Astrocyte of the cerebellum (primary cell): ENCODE data around the gene FAM210A.

Experiments used
- DNase-seq: peaks from one replicate; pipeline ENCODE4 v3.0.0-alpha.2; 2011; ENCODE audit warnings: low read depth
- H3K4me3 ChIP-seq: 2 replicates; pipeline ENCODE4 v1.5.1; 2011; ENCODE audit warnings: mild to moderate bottlenecking, low read depth, low read length, moderate library complexity
- CTCF ChIP-seq: IDR thresholded peaks from 2 replicates; pipeline ENCODE4 v1.5.1; 2012; ENCODE audit warnings: low read length, low read depth, moderate library complexity, mild to moderate bottlenecking; ENCODE audit errors: missing control alignments
- in situ Hi-C: cut with HindIII; loops from 2 replicates; pipeline ENCODE4 v1.10.0; 2017; ENCODE audit warnings: low sequenced_read_pairs

The FAM210A gene

DNA sequence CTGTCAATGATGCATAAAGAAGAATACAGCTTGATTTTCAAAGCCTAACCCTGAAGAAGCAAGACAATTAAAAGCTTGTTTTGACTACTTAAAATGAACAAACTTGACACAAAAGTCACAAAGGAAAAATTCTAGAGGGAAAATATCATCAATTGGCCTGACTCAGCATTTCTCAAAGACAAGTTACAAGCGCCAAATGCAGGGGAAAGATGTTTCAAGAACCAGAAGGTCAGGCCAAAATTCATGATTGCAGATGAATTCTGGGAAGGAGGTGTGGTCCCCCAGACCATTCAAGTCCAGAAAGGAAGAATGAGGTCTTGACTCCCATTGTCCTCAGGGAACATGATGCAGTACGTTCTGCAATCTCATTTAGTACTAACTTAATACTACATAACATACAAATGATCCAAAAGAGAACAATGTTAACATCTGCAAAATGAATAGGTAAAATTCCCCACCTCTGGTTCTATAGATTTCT lies 64.5 kb downstream of the FAM210A start:
- TF ChIP-seq CTCF: no peak
- in situ Hi-C loops: no loop called here
- H3K4me3 ChIP-seq: no peak overlapping the region
- DNase-seq: no peak

GRCh38 chr18:13661051-13661778 lies 65.1 kb downstream of the FAM210A start:
- DNase-seq: no peak
- TF ChIP-seq CTCF: no peak
- in situ Hi-C loops: no loop called here
- no peak overlapping the region for H3K4me3 ChIP-seq

DNA sequence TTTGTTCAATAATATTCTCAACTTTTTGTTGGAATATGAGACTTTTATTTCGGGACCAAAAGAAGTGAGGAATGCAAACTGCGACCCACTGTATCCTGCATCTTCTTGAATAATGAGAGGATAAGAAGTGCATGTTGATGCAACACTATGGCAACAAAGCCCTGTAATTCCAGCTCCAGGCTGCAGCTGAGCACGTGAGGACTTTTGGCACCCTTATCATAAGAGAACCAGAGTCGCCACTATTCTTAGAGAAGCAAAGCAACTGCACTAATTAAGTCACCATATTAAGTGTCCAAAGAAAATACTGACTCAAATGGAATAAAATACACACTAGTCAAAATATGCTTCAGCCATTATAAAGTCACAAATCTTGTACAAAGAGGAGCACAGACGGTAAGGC lies 65.8 kb downstream of the FAM210A start:
- TF ChIP-seq CTCF: no peak
- in situ Hi-C loops: no loop called here

DNA sequence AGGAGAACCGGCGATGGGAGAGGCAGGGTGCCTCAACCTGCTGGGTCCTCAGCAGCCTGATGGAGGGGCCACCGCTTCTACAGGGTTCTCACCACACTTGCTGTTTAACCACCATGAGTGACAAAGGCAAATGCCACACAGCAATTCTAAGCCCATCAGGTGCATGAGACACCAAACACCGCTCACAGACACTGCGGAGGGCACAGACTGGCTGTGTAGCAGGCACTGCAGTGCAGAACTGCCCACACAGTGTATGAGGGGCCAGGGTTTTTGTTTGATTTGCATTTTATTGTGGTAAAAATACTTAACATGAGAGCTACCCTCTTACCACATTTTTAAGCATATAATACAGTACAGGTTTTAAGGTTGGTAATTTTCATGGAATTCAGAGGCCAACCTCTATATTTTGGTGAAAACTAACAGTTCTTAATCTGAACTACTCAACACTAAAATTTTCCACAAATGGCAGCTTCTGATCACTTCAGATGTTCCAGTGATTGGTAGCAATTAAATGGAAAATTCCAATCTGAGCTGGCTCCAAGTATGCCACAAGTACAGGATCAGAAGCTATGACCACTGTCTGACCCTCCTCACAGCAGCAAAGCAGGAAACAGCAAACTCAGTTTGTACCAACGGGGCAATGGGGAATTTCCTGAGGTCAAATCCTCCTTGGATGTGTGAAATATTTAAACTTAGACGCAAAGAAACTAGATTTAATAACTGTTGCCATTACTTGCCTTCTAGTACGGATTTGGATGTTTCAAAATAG lies 67.7 kb downstream of the FAM210A start:
- H3K4me3 ChIP-seq: no peak overlapping the region
- DNase-seq: no peak
- in situ Hi-C loops: no loop called here
- no peak for TF ChIP-seq CTCF

More for the DNA sequence above, 65.8 kb downstream of the FAM210A start:
- DNase-seq: no peak
- H3K4me3 ChIP-seq: no peak overlapping the region

DNA sequence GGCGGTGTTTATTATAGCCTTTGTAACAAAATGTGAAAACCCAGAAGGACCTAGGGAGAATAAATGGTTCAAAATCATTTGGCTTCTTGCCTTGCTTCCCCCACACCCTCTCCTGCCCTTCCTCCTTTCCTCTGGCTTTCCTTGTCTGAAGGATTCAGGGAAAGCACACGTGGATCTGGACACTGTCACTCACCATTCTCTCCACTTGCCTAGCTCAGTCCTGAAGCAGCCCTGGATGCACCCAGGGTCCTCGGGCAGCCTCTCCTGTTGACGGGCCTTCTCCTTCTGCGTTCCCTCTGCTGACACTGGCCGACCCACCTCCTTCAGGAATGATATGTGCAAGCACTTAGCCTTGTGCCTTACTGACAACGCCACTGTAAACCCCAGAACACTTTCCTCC lies 68.4 kb downstream of the FAM210A start:
- H3K4me3 ChIP-seq: no peak overlapping the region
- in situ Hi-C loops: no loop called here
- TF ChIP-seq CTCF: no peak
- no peak for DNase-seq

DNA sequence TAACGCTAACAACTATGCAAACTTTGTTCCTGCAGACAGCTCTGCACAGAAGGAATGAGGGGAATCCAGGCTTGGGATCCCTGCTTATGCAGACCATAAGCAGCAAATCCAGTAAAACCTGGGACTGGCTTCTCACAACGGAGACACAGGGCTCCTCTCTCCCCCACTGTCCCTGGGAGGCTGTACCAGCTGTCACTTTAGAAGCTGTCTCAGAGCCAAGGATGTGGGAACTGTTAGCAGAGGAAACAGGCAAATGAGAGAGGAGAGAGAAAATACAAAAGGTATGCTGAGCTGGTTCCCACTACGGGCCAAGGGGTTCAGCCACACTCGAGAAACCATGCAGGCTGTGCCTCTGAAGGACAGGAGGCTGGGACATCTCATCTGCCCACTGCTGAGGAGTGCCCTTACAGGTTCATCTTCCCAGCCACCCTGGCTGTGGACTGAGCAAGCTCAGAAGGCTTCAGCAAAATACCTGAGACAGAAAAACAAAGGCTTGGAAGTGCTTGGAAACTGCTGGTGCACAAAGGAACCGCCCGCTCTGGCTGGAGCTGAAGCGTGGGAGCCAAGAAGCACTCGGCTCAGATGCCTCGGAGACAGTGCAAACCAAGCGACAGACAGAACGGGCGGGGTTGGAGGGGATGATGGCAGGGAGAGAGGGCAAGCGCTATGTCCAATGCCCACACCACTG lies 72.5 kb downstream of the FAM210A start:
- H3K4me3 ChIP-seq: no peak overlapping the region
- TF ChIP-seq CTCF: no peak
- in situ Hi-C loops: no loop called here
- DNase-seq: no peak
